Raji (cell line): ENCODE measurements around the gene MRPL20.

ENCODE experiments used
- POLR2A ChIP-seq: IDR thresholded peaks from 2 replicates; pipeline ENCODE4 v1.6.1; 2011; ENCODE audit warnings: low read depth, low read length, control low read depth; ENCODE audit not compliant: insufficient read depth

Gene MRPL20

DNA sequence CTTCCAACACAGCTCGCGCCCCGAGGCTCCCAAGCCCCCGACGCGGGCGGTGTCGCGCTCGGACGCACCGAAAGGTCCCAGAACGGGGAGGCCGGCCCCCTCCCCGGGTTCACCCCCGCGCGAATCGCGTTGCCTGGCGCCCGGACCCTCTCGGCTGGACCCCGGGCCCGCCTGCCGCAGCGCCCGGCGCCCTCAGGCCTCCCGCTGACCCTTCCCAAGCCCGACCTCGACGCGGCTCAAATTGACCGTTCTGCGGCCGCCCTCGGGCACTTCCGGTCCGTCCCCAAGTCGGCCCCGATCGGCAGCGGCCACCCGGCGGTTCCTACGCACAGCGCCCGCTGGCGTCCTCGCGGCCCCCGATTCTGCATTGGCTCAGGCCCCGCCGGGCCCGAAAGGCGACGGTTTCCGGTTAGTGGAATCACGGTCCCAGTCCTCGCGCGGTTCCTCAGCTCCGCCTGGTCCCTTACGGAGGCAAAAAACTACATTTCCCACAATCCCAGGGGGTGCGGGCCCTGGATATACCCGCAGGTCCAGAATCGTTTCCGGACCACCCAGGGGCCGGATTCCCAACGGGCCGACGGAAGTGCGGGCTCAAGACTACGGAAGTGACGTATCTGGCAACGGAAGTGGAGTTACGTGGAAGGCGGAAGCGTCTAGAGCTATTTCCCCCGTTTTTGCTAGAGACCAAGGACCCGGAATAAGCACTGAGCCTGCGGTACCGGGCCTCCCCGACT is 32.0 kb downstream of the MRPL20 start, which contains the start of gene AURKAIP1:
AURKAIP1 (minus strand) TSS at position 279 of the 734 bp plus-strand sequence. CDS start 451 bp downstream, outside the sequence.
- TF ChIP-seq POLR2A: peak; percentile 81

DNA sequence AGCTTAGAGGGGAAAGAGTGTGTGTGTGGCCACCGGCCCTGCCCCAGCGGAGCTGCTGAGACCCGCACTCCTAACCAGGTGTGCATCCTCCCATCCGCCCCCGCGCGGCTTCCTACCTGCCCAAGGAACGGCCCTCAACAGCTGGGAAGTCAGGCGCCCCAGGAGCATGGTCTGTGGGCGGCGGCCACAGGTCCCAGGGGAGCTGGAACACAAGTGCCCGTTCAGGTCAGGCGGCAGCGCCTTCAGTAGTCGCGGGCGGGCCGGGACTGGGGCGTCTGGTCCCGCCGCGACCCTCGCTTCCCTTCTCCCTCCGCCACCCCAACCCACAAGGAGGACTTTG is 32.5 kb downstream of the MRPL20 start:
- no peak; the same call in 1 of the 2 replicates for TF ChIP-seq POLR2A

DNA sequence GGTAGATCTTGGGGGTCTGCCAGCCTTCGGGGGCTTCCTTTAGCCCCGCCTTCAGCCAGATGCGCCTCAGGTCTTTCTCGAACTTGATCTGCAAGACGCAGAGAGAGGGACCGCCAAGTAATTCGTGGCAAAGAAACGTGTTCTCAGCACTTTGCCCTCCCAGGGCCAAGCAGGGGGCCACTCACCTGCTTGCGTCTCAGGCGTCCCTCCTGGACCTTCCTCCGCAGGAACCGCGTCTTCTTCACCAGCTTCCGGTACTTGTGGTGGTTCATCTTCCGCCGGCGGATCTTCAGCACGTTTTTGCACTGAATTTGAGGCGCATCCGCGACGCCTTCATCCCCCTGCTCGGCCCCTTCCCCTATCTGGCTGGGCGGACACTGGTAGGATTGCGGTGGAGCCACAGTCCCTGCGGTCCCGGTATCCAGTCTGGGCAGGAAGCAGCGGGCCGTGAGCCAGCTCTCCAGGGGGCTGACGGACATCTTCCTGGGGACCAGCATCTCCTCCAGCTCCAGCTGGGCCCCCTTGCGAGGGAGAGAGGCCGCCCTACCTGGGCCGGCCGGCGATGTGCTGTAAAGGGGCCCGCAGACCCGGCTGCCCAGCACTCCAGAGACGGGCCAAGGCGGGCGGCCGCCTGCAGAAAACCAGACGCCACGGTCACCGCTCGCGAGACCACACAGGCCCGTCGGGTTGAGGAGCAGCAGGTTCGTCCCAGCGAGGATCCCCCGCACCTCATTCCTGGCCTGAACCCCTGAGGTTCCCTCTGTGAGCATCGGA is 33.1 kb downstream of the MRPL20 start:
- no peak for TF ChIP-seq POLR2A

DNA sequence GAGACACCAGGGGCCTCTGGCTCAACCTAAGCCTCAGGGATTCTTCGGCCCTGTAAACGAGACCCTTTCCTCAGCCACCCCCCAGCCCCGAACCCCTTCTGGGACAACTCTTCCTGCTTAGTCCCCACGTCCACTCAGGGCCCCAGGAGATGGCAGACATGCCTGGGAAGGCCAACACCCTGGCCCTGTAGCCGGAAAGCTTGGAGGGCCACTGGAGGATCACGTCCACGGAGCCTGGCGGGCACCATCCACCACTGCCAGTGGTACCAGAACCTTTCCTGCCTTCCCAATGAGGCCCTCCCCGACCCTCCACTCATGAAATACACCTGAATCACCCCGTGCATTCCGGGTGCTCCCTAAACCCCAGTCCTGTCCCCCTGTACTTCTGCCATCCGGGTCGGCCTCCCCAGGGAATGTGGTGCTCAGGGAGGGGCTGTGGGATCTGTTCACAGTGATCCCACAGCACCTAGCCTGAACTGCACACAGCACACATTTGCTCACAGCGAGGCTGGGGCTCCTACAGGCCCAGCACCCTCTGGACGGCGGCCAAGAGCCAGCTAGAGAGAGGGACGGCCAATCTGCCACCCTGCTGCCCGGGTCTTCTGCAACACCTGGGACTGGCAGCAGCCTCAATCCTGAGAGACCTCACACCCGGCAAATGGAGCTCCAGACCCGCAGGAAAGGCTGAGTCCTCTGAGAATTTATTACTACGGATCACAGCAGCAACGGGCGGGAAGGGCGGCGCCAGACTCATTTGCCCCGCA is 33.9 kb downstream of the MRPL20 start:
- no peak for TF ChIP-seq POLR2A

DNA sequence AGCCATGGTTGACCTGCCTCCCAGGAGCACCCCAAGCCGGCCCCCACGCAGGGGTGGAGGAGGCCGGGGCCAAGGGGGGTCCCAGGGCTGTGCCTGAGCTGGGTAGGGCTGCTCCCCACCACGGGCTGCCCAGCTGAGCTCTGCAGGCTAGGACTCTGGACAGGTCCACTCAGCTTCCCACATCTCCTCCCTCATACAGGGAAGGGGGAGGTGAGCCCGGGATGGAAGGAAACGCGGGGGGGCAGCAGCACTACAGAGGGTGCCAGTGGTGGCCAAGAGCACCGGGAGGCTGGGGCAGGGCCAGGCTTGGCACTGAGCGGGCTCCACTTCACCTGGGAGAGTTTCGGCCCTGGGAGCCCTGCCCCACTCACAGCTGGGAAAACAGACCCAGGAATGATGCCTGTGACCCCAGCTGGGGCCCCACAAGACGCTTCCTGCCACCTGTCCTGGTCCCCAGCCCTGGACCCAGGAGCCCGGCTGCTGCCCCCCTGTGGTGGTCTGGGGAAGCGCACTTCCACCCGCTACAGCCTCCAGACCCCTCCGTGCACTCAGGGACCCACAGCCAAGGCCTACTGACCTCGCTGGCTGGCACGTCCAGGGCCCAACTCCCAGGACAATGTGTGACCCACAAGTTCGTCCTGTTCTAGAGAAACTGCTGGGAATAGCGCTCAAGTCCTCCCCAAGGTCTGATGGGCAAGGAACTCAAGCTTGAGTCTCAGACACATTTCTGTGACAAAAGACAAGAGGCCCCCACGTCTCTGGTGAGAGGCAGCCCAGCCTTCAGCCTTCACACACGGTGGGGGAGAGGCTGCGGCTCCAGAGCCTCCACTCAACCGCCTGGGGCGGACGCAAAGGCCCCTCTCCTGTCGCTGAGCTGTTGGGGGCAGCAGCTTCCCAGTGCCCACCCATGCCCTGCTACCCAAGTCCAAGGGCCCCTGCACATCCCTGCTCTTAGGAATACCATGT is 35.1 kb downstream of the MRPL20 start:
- no peak for TF ChIP-seq POLR2A

DNA sequence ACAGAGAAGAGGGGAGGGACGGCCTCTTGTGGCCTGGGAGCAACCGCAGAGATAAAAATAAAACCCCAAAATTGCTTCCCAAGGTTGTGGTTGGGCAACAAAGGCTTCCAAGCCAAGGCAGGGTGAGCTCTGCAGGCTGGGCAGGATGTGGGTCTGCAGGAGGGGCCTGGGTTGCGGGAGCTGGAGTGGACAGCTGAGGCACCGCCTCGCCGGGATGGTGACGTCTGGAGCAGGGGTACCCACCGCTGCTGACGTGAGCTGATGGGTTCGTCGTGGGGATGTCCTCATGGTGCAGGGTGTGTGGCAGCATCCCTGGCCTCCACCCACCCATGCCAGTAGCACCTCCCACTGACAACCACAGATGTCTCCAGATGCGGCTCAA is 35.7 kb downstream of the MRPL20 start:
- TF ChIP-seq POLR2A: no peak

DNA sequence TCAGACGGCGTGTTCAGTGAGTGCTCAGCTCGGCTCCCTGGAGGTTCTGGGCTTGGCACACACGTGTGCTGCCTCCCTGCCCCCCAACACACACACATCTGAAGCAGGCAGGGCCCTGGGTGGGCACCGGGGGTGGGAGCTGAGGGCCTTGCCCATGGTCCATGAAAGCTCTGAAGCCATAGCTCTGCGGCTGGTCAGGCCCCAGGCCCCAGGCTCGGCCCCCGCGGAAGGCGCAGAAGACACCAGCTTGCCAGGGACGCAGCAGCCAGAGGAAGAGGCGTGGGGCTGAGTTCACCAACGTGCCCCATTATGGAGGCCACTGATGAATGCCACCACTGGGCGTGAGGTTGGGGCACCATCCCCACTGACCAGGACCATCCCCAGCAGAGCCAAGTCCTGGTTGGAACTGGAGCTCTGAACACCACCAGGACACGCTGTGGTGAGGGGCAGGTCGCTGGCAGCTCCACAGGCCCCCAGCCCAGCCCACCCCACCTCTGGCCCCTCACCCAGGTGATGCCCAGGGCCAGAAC is 36.3 kb downstream of the MRPL20 start:
- TF ChIP-seq POLR2A: no peak

DNA sequence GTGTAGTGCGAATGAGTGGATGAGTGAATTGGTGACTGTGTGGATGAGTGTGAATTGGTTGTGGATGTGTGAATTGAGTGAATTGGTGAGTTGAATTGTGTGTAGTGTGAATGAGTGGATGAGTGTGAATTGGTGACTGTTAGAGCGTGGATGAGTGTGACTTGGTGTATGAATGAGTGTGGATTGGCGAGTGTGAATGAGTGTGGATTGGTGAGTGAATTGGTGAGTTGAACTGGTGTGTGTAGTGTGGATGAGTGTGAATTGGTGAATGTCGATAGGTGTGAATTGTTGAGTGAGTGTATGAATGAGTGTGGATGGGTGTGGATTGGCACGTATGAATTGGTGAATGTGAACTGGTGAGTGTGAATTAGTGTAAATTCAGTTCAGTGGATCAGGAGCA is 39.8 kb downstream of the MRPL20 start:
- no peak for TF ChIP-seq POLR2A

DNA sequence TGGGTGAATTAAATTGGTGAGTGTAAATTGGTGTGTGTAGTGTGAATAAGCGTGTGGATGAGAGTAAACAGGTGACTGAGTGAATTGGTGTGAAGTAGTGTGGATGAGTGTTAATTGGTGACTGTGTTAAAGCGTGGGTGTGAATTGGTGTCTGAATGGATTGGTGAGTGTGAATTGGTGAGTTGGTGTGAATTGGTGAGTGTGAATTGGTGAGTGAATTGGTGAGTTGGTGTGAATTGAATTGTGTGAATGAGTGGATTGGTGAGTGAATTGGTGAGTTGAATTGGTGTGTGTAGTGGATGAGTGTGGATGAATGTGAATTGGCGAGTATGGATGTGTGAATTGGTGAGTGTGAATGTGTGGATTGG is 40.4 kb downstream of the MRPL20 start:
- TF ChIP-seq POLR2A: no peak

DNA sequence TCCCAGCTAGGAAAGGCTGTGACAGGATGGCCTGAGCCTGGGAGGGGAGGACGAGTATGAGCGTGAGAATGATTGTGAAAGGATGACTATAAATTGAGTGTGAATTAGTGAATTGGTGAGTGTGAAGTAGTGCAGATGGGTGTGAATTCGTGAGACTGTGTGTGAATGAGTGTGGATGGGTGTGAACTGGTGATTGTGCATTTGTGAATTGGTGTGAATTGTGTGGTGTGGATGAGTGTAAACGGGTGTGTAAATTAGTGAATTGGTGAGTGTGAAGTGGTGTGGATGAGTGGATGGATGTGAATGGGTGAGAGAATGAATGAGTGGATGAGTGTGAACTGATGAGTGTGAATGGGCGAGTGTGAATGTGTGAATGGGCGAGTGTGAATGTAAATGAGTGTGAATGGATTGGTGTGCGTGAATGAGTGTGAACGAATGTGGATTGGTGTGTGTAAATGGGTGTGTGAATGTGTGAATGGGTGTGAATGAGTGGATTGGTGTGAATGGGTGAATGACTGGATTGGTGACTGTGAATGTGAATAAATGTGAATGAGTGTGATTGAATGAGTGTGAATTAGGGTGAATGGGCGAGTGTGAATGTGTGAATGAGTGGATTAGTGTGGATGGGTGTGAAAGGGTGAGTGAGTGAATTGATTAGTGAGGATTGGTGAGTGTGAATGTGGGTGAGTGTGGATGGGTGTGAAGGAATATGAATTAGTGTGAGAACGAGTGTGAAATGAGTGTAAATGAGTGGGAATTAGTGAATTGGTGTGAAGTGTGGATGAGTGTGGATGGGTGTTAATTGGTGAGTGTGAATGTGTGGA is 41.0 kb downstream of the MRPL20 start:
- TF ChIP-seq POLR2A: no peak

DNA sequence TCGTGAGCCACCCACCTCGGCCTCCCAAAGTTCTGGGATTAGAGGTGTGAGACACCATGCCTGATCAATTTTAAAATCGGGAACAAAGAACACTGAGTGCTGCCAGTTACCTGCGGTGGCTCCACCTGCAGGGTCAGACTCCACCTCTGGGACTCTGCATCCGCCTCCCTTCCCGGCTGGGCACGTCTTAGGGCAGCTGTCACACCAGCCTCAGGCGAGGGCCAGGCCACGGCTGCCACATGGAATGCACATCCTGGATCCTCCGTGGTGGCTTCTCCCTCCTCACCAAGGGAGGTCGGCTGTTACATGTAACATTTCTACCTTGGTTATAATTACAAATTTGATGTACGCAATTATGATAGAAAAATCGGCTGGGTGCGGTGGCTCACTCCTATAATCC is 42.8 kb downstream of the MRPL20 start:
- TF ChIP-seq POLR2A: no peak

DNA sequence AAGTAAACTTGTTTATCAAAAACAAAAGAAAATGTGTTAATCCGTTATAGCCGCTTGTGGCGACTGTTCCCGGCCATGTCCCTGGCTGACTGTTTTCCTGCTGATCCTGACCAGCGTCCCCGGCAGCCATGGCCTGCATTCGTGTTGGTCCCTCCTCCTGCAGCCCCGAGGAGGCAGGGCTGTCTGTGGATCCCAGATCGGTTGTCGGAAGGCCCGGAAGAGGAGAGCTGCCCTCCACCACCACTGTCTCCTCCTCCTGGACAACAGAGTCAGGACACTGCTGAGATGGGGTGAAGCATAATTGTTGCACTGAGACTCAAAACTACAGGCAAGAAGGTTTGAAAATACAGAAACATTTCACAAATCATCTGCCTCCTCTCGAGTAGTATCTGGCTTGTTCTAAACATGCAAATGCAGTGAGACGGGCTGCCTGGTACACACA is 45.1 kb downstream of the MRPL20 start:
- no peak for TF ChIP-seq POLR2A

DNA sequence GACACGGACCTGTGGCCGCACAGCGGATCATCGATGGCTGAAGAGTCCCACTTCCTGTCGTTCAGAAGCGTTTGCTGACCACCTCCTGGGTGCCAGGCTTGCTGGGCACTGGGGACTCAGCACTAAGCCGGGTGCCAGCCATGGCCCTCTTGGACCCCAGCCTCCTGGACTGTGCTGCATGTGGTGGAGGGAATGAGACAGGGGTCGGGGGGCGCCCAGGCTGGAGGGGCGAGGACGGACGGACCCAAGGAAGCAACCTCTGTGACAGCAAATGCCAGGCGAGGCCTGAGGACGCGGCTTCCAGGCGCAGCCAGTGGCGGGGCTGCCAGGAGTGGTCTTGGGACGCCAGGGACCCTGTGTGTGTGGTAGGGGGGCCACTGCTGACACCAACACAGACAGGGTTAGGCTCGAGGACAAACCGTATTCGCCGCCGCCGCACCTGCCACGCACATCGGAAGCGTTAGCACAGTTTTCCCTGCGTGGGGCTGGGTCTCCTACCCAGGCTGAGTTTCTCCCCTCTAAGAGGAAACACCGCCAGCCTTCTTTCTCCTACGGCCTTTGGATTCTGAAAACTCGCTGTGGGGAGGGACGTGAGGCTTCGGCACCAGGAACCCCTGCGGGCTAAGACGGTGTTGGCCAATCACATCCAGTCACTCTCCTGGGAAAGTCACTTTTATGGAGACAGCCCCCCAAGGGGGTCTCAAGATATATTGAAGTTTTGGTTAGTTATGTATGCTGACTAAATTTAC is 45.7 kb downstream of the MRPL20 start:
- no peak for TF ChIP-seq POLR2A
